ENCODE measurements around the gene CFAP74.

Gene CFAP74

GRCh38 chr1:2003541-2004131 lies at the start of gene CFAP74:
CFAP74 (minus strand) TSS chr1:2003786; CDS start chr1:1990956, 12,830 bp downstream.
- no peak for DNase-seq (ENCODE audit: low read depth)

- no peak for DNase-seq (ENCODE audit: low read depth)
These were observed 49.6 kb upstream of the CFAP74 start for GRCh38 chr1:2053217-2053616.

- DNase-seq (ENCODE audit: low read depth): no peak
These were observed 49.2 kb upstream of the CFAP74 start for GRCh38 chr1:2052756-2053155.

- no peak for DNase-seq (ENCODE audit: low read depth)
These were observed 48.6 kb upstream of the CFAP74 start for GRCh38 chr1:2052054-2052679.

- DNase-seq (ENCODE audit: low read depth): no peak
These were observed 47.5 kb upstream of the CFAP74 start for GRCh38 chr1:2050793-2051682.

GRCh38 chr1:2050461-2050792 lies 46.8 kb upstream of the CFAP74 start:
- no peak for DNase-seq (ENCODE audit: low read depth)

GRCh38 chr1:2049718-2050431 lies 46.3 kb upstream of the CFAP74 start, which contains the start of gene PRKCZ:
PRKCZ (plus strand) TSS chr1:2050411; CDS start chr1:2050631, 220 bp downstream.
- peak; percentile 93 for DNase-seq (ENCODE audit: low read depth)

GRCh38 chr1:2049225-2049717 lies 45.7 kb upstream of the CFAP74 start:
- no peak for DNase-seq (ENCODE audit: low read depth)

GRCh38 chr1:2047749-2048729 lies 44.5 kb upstream of the CFAP74 start:
- DNase-seq (ENCODE audit: low read depth): no peak

GRCh38 chr1:2046953-2047748 lies 43.6 kb upstream of the CFAP74 start:
- DNase-seq (ENCODE audit: low read depth): no peak

- no peak for DNase-seq (ENCODE audit: low read depth)
These were observed 42.8 kb upstream of the CFAP74 start for GRCh38 chr1:2046174-2046917.

GRCh38 chr1:2045468-2046173 lies 42.0 kb upstream of the CFAP74 start:
- no peak for DNase-seq (ENCODE audit: low read depth)

GRCh38 chr1:2044510-2045319 lies 41.1 kb upstream of the CFAP74 start:
- peak; percentile 74 for DNase-seq (ENCODE audit: low read depth)

GRCh38 chr1:2043886-2044285 lies 40.3 kb upstream of the CFAP74 start:
- DNase-seq (ENCODE audit: low read depth): no peak

GRCh38 chr1:2042830-2043773 lies 39.5 kb upstream of the CFAP74 start:
- no peak for DNase-seq (ENCODE audit: low read depth)

- DNase-seq (ENCODE audit: low read depth): no peak
These were observed 38.3 kb upstream of the CFAP74 start for GRCh38 chr1:2041887-2042286.

- DNase-seq (ENCODE audit: low read depth): no peak
These were observed 37.7 kb upstream of the CFAP74 start for GRCh38 chr1:2041305-2041704.

Data from activated T-cell treated with anti-CD3 and anti-CD28 coated beads for 1 hour (primary cell).